Peyer's patch (tissue), 4 donors: ENCODE measurements around the gene PRKCI.

Experiments
- POLR2A ChIP-seq, 2 donors: fragments of 450-650 bp; IDR thresholded peaks; one replicate each; pipeline ENCODE4 v1.5.1; 2017; ENCODE audit warnings: antibody characterized with exemption in 2 of 2, mild to moderate bottlenecking in 2 of 2, moderate library complexity in 2 of 2
- TF ChIP-seq, protein P1 (sequence below), 6 experiments: fragments of 450-650 bp in 4 of 6; fragments of 200-600 bp in 2 of 6; sonication (generic) in 1 of 6; IDR thresholded peaks; one replicate each; pipeline ENCODE4 v1.5.1; 2017 to 2019; ENCODE audit warnings: antibody characterized with exemption in 6 of 6, mild to moderate bottlenecking in 3 of 6, moderate library complexity in 1 of 6

GRCh38 chr3:170179432-170179831 lies 42.8 kb upstream of the PRKCI start:
- TF ChIP-seq, protein P1, sequence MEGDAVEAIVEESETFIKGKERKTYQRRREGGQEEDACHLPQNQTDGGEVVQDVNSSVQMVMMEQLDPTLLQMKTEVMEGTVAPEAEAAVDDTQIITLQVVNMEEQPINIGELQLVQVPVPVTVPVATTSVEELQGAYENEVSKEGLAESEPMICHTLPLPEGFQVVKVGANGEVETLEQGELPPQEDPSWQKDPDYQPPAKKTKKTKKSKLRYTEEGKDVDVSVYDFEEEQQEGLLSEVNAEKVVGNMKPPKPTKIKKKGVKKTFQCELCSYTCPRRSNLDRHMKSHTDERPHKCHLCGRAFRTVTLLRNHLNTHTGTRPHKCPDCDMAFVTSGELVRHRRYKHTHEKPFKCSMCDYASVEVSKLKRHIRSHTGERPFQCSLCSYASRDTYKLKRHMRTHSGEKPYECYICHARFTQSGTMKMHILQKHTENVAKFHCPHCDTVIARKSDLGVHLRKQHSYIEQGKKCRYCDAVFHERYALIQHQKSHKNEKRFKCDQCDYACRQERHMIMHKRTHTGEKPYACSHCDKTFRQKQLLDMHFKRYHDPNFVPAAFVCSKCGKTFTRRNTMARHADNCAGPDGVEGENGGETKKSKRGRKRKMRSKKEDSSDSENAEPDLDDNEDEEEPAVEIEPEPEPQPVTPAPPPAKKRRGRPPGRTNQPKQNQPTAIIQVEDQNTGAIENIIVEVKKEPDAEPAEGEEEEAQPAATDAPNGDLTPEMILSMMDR (IDR thresholded peaks at IDR 0.05) = no peak
- TF ChIP-seq POLR2A (IDR thresholded peaks at IDR 0.05) = no peak
